ENCODE data around the gene OR4F16.
"Not testable (repeated sequence)": the region's sequence is repeated elsewhere in the genome, so short reads cannot be mapped to it uniquely, and the experiment has no call there.

Gene OR4F16, protein sequence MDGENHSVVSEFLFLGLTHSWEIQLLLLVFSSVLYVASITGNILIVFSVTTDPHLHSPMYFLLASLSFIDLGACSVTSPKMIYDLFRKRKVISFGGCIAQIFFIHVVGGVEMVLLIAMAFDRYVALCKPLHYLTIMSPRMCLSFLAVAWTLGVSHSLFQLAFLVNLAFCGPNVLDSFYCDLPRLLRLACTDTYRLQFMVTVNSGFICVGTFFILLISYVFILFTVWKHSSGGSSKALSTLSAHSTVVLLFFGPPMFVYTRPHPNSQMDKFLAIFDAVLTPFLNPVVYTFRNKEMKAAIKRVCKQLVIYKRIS

GRCh38 chr1:686554-686953 lies at the start of gene OR4F16:
TSS of gene OR4F16 (minus strand) at chr1:686654. CDS start at chr1:686654, 0 bp downstream.
- DNase-seq: not testable (repeated sequence)

- DNase-seq: not testable (repeated sequence)
These were observed 47.2 kb upstream of the OR4F16 start for GRCh38 chr1:733649-734048.

GRCh38 chr1:727040-727439 lies 40.6 kb upstream of the OR4F16 start:
- not testable (repeated sequence) for DNase-seq

All from activated T-cell treated with anti-CD3 and anti-CD28 coated beads, Interleukin-2, amount 50 U/mL, for 48 hours (primary cell).